ENCODE results near the gene SCLT1.
"Not testable (repeated sequence)": the region's sequence is repeated elsewhere in the genome, so short reads cannot be mapped to it uniquely, and the experiment has no call there.

The SCLT1 gene

GRCh38 chr4:129093191-129093920 lies at the start of gene SCLT1:
SCLT1 (minus strand) TSS chr4:129093539; CDS start chr4:129093103, 436 bp downstream.
- peak within 1 kb of the TSS; percentile 80 for H3K4me3 ChIP-seq (replicated peaks; ENCODE audit: low read depth, low read length)
- DNase-seq (ENCODE audit: low read depth): peak; percentile 99
- no peak for TF ChIP-seq CTCF (IDR thresholded peaks at IDR 0.05; ENCODE audit: low read length, missing control alignments)

DNA sequence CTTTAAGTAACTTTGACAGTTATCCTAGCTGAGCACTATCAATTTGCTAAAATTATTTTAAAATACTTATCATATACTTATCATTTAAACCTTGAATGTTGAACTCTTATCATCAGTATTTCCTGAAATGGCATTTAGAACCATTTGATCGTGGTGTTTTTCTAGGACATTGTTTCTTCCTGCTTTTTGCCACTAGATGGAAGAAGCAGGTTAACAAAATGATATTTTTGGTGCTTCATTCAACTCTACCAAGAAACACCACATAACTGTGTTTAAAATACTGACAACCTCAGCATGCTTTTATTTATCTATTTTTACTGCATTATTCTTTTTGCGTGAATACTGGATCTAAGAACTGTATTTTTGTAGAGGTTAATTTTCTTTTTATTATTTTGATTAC lies 47.2 kb upstream of the SCLT1 start:
- no peak overlapping the region for H3K4me3 ChIP-seq (replicated peaks; ENCODE audit: low read depth, low read length)
- peak; percentile 11 for TF ChIP-seq CTCF (IDR thresholded peaks at IDR 0.05; ENCODE audit: low read length, missing control alignments)
- peak; percentile 2 for DNase-seq (ENCODE audit: low read depth)

GRCh38 chr4:129138810-129139496 lies 45.6 kb upstream of the SCLT1 start:
- DNase-seq (ENCODE audit: low read depth): no peak
- no peak for TF ChIP-seq CTCF (IDR thresholded peaks at IDR 0.05; ENCODE audit: low read length, missing control alignments)
- no peak overlapping the region for H3K4me3 ChIP-seq (replicated peaks; ENCODE audit: low read depth, low read length)

DNA sequence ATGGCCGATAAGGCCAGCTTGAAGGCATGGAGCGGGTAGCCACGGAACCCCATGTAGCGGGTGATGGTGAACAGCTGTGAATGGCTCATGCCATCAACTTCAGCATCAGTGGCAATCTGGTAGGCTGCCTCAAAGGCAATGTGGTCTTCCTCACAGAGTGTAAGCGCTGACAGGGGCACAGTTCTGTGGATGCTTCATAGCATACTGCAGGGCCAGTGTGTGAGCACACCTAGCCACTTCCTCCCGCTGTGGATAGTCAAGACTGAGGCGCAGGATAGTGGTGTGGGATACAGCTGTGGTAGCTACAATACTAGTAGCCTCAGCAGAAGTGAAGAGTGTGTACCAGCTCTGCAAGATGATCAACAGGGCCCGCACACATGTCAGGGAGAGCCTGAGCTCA lies 43.1 kb upstream of the SCLT1 start:
- H3K4me3 ChIP-seq (replicated peaks; ENCODE audit: low read depth, low read length): no peak overlapping the region
- DNase-seq (ENCODE audit: low read depth): no peak
- TF ChIP-seq CTCF (IDR thresholded peaks at IDR 0.05; ENCODE audit: low read length, missing control alignments): no peak

DNA sequence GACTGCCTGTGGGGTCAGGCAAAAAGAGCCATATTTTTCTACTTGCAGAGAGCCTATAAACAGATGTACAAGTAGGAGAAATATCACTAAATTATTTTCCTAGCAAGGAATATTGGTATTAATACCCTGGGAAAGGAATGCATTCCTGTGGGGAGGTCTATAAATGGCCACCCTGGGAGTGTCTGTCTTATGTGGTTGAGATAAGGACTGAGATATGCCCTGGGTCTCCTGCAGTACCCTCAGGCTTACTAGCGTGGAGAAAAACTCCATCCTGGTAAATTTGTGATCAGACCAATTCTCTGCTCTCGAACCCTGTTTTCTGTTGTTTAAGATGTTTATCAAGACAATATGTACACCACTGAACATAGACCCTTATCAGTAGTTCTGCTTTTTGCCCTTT lies 38.0 kb upstream of the SCLT1 start:
- TF ChIP-seq CTCF (IDR thresholded peaks at IDR 0.05; ENCODE audit: low read length, missing control alignments): no peak
- H3K4me3 ChIP-seq (replicated peaks; ENCODE audit: low read depth, low read length): no peak overlapping the region
- no peak for DNase-seq (ENCODE audit: low read depth)

- no peak overlapping the region for H3K4me3 ChIP-seq (replicated peaks; ENCODE audit: low read depth, low read length)
- no peak for DNase-seq (ENCODE audit: low read depth)
- TF ChIP-seq CTCF (IDR thresholded peaks at IDR 0.05; ENCODE audit: low read length, missing control alignments): no peak
Measured at GRCh38 chr4:129129143-129129542, 35.8 kb upstream of the SCLT1 start.

DNA sequence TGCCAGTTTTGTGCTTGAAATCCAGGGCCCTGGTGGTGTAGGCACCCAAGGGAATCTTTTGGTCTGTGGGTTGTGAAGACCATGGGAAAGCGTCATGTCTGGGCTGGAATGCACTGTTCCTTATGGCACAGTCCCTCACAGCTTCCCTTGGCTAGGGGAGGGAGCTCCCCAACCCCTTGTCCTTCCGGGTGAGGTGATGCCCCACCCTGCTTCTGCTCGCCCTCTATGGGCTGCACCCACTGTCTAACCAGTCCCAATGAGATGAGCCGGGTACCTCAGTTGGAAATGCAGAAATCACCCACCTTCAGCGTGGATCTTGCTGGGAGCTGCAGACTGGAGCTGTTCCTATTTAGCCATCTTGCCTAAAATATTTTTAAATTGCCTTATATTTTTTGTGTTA lies 33.3 kb upstream of the SCLT1 start:
- not testable (repeated sequence) for H3K4me3 ChIP-seq (replicated peaks; ENCODE audit: low read depth, low read length); DNase-seq (ENCODE audit: low read depth)
